ENCODE data around the gene UBE4B.
A peak's percentile ranks its signal among the peaks of the same experiment; 100 is the strongest.
"Not testable (repeated sequence)": the region's sequence is repeated elsewhere in the genome, so short reads cannot be mapped to it uniquely, and the experiment has no call there.

Gene UBE4B

GRCh38 chr1:10105484-10105883, 72.7 kb downstream of the UBE4B start:
- peaks cover 33% of the 10 kb centered on the region for H3K36me3 Mint-ChIP-seq
- no peaks in the 10 kb centered on the region for H3K4me1 Mint-ChIP-seq
- CTCF ChIA-PET = no interaction called here
- no peaks in the 10 kb centered on the region for H3K27me3 Mint-ChIP-seq
- no peak overlapping the region for H3K4me3 Mint-ChIP-seq
- H3K9me3 Mint-ChIP-seq = no peaks in the 10 kb centered on the region
- no peak overlapping the region for H3K27ac Mint-ChIP-seq
- no peak for DNase-seq

- CTCF ChIA-PET = no interaction called here
Observed at GRCh38 chr1:10106241-10106640, 73.5 kb downstream of the UBE4B start.

GRCh38 chr1:10106756-10107475, 74.2 kb downstream of the UBE4B start:
- CTCF ChIA-PET = no interaction called here
- no peaks in the 10 kb centered on the region for H3K9me3 Mint-ChIP-seq
- H3K36me3 Mint-ChIP-seq = peaks cover 31% of the 10 kb centered on the region

More at GRCh38 chr1:10106241-10106640, 73.5 kb downstream of the UBE4B start:
- no peak overlapping the region for H3K27ac Mint-ChIP-seq
- no peaks in the 10 kb centered on the region for H3K4me1 Mint-ChIP-seq
- no peaks in the 10 kb centered on the region for H3K9me3 Mint-ChIP-seq
- DNase-seq = no peak
- no peaks in the 10 kb centered on the region for H3K27me3 Mint-ChIP-seq
- peaks cover 32% of the 10 kb centered on the region for H3K36me3 Mint-ChIP-seq
- no peak overlapping the region for H3K4me3 Mint-ChIP-seq

GRCh38 chr1:10107476-10107847, 74.7 kb downstream of the UBE4B start:
- CTCF ChIA-PET, H3K9me3 Mint-ChIP-seq, H3K27me3 Mint-ChIP-seq, H3K4me1 Mint-ChIP-seq, H3K27ac Mint-ChIP-seq, DNase-seq, H3K4me3 Mint-ChIP-seq: not testable (repeated sequence)
- H3K36me3 Mint-ChIP-seq = peaks cover 31% of the 10 kb centered on the region

More at GRCh38 chr1:10106756-10107475, 74.2 kb downstream of the UBE4B start:
- Mint-ChIP-seq H3K27me3 (no peaks in the 10 kb centered on the region), H3K4me3 (no peak overlapping the region), H3K4me1 (no peaks in the 10 kb centered on the region), H3K27ac (no peak overlapping the region)
- DNase-seq = no peak

- H3K4me1 Mint-ChIP-seq = no peaks in the 10 kb centered on the region
- CTCF ChIA-PET = no interaction called here
- no peaks in the 10 kb centered on the region for H3K9me3 Mint-ChIP-seq
- DNase-seq = no peak
- H3K27me3 Mint-ChIP-seq = no peaks in the 10 kb centered on the region
- H3K4me3 Mint-ChIP-seq = no peak overlapping the region
- no peak overlapping the region for H3K27ac Mint-ChIP-seq
- peaks cover 30% of the 10 kb centered on the region for H3K36me3 Mint-ChIP-seq
Observed at GRCh38 chr1:10108134-10108663, 75.4 kb downstream of the UBE4B start.

- peaks cover 29% of the 10 kb centered on the region for H3K36me3 Mint-ChIP-seq
Observed at GRCh38 chr1:10108948-10109708, 76.4 kb downstream of the UBE4B start.

GRCh38 chr1:10113501-10113900, 80.7 kb downstream of the UBE4B start:
- no peaks in the 10 kb centered on the region for H3K4me1 Mint-ChIP-seq
- no peaks in the 10 kb centered on the region for H3K27me3 Mint-ChIP-seq
- peaks cover 12% of the 10 kb centered on the region for H3K36me3 Mint-ChIP-seq
- H3K27ac Mint-ChIP-seq = no peak overlapping the region
- no peak for DNase-seq
- CTCF ChIA-PET = interaction anchor here (1.0 kb wide), 1 partner anchor 224 kb away, joined by 3 read pairs; no protein-coding TSS in a partner anchor
- no peak overlapping the region for H3K4me3 Mint-ChIP-seq
- H3K9me3 Mint-ChIP-seq = no peaks in the 10 kb centered on the region

More at GRCh38 chr1:10108948-10109708, 76.4 kb downstream of the UBE4B start:
- Mint-ChIP-seq H3K9me3 (no peaks in the 10 kb centered on the region), H3K4me1 (no peaks in the 10 kb centered on the region), H3K27me3 (no peaks in the 10 kb centered on the region), H3K4me3 (no peak overlapping the region), H3K27ac (no peak overlapping the region)
- CTCF ChIA-PET = interaction anchor here (0.6 kb wide), 1 partner anchor 635 kb away, joined by 3 read pairs; no protein-coding TSS in a partner anchor
- DNase-seq = no peak

GRCh38 chr1:10114746-10115145, 82.0 kb downstream of the UBE4B start:
- no peak for DNase-seq
- CTCF ChIA-PET = no interaction called here
- Mint-ChIP-seq H3K9me3 (no peaks in the 10 kb centered on the region), H3K27me3 (no peaks in the 10 kb centered on the region), H3K4me1 (no peaks in the 10 kb centered on the region), H3K27ac (no peak overlapping the region), H3K4me3 (no peak overlapping the region), H3K36me3 (peaks cover 18% of the 10 kb centered on the region)

- no peaks in the 10 kb centered on the region for H3K27me3 Mint-ChIP-seq
- CTCF ChIA-PET = no interaction called here
- no peaks in the 10 kb centered on the region for H3K4me1 Mint-ChIP-seq
- no peak for DNase-seq
- H3K36me3 Mint-ChIP-seq = peaks cover 18% of the 10 kb centered on the region
- no peak overlapping the region for H3K27ac Mint-ChIP-seq
- H3K9me3 Mint-ChIP-seq = no peaks in the 10 kb centered on the region
- H3K4me3 Mint-ChIP-seq = no peak overlapping the region
Observed at GRCh38 chr1:10117132-10117531, 84.4 kb downstream of the UBE4B start.

GRCh38 chr1:10117865-10118264, 85.1 kb downstream of the UBE4B start:
- H3K4me1 Mint-ChIP-seq = no peaks in the 10 kb centered on the region
- CTCF ChIA-PET = no interaction called here
- DNase-seq = no peak
- no peaks in the 10 kb centered on the region for H3K9me3 Mint-ChIP-seq
- H3K27ac Mint-ChIP-seq = no peak overlapping the region
- H3K27me3 Mint-ChIP-seq = no peaks in the 10 kb centered on the region
- peaks cover 18% of the 10 kb centered on the region for H3K36me3 Mint-ChIP-seq
- H3K4me3 Mint-ChIP-seq = no peak overlapping the region

GRCh38 chr1:10121688-10122087, 88.9 kb downstream of the UBE4B start:
- Mint-ChIP-seq H3K4me1 (no peaks in the 10 kb centered on the region), H3K36me3 (peaks cover 15% of the 10 kb centered on the region), H3K27ac (peak overlapping the region; percentile 28), H3K27me3 (no peaks in the 10 kb centered on the region), H3K4me3 (no peak overlapping the region), H3K9me3 (no peaks in the 10 kb centered on the region)
- CTCF ChIA-PET = no interaction called here
- no peak for DNase-seq

- Mint-ChIP-seq H3K9me3 (no peaks in the 10 kb centered on the region), H3K4me3 (no peak overlapping the region), H3K4me1 (no peaks in the 10 kb centered on the region), H3K27ac (no peak overlapping the region), H3K27me3 (no peaks in the 10 kb centered on the region), H3K36me3 (peaks cover 20% of the 10 kb centered on the region)
- DNase-seq = no peak
- CTCF ChIA-PET = no interaction called here
Observed at GRCh38 chr1:10122926-10123325, 90.2 kb downstream of the UBE4B start.

- H3K9me3 Mint-ChIP-seq = no peaks in the 10 kb centered on the region
- no peak for DNase-seq
- CTCF ChIA-PET = no interaction called here
- H3K4me3 Mint-ChIP-seq = no peak overlapping the region
- no peaks in the 10 kb centered on the region for H3K27me3 Mint-ChIP-seq
- H3K36me3 Mint-ChIP-seq = peaks cover 24% of the 10 kb centered on the region
- no peak overlapping the region for H3K27ac Mint-ChIP-seq
- no peaks in the 10 kb centered on the region for H3K4me1 Mint-ChIP-seq
Observed at GRCh38 chr1:10128101-10128765, 95.5 kb downstream of the UBE4B start.

- Mint-ChIP-seq H3K27me3 (no peaks in the 10 kb centered on the region), H3K27ac (no peak overlapping the region), H3K36me3 (peaks cover 27% of the 10 kb centered on the region), H3K4me1 (no peaks in the 10 kb centered on the region), H3K9me3 (no peaks in the 10 kb centered on the region), H3K4me3 (no peak overlapping the region)
- CTCF ChIA-PET = interaction anchor here (1.1 kb wide), 1 partner anchor 182 kb away, joined by 3 read pairs; no protein-coding TSS in a partner anchor
- no peak for DNase-seq
Observed at GRCh38 chr1:10132316-10132715, 99.6 kb downstream of the UBE4B start.
